Measurements from ENCODE around the gene EXOC4.
A peak's percentile ranks its signal among the peaks of the same experiment; 100 is the strongest.

Gene EXOC4

GRCh38 chr7:133412942-133413341, 160.1 kb downstream of the EXOC4 start:
- TF ChIP-seq, protein P1, sequence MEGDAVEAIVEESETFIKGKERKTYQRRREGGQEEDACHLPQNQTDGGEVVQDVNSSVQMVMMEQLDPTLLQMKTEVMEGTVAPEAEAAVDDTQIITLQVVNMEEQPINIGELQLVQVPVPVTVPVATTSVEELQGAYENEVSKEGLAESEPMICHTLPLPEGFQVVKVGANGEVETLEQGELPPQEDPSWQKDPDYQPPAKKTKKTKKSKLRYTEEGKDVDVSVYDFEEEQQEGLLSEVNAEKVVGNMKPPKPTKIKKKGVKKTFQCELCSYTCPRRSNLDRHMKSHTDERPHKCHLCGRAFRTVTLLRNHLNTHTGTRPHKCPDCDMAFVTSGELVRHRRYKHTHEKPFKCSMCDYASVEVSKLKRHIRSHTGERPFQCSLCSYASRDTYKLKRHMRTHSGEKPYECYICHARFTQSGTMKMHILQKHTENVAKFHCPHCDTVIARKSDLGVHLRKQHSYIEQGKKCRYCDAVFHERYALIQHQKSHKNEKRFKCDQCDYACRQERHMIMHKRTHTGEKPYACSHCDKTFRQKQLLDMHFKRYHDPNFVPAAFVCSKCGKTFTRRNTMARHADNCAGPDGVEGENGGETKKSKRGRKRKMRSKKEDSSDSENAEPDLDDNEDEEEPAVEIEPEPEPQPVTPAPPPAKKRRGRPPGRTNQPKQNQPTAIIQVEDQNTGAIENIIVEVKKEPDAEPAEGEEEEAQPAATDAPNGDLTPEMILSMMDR (IDR thresholded peaks at IDR 0.05; ENCODE audit: low read depth, low read length), result no peak
- no peak for DNase-seq (ENCODE audit: extremely low read depth, low read depth)

DNA sequence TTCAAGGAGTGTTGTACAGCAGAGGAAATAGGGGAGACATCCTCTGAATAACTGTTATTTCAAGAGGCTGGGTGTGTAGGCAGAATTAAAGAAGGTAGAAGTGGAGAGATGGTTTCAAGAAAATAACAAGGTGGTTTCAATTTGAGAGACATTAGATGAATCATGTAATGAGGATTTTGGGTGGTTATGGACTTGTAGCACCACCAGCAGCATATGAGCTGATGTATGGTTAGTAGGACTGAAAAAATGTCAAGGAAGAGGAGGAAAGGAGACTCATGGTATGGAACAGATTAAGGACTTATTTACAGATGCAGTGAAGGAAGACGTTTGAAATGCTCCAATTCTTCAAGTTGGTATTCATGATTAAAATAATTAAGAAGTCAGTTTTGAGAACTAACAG, 166.2 kb downstream of the EXOC4 start:
- peak; percentile 14 for DNase-seq (ENCODE audit: extremely low read depth, low read depth)
- TF ChIP-seq, protein P1 (IDR thresholded peaks at IDR 0.05; ENCODE audit: low read depth, low read length), result no peak

DNA sequence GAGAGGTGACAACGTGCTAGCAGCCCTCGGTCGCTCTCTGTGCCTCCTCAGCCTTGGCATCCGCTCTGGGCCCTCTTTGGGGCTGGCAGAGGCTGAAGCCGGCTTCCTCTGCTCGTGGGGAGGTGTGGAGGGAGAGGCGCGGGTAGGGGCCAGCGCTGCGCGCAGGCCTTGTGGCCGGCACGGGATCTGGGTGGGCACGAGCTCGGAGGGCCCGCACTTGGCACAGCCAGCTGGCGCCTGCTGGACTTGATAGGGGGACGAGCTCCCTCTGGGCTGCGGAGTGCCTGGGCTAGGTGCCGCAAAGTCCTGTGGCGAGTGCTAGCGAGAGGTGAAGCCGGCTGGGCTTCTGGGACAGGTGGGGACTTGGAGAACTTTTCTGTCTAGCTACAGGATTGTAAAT, 170.7 kb downstream of the EXOC4 start:
- TF ChIP-seq, protein P1 (IDR thresholded peaks at IDR 0.05; ENCODE audit: low read depth, low read length), result no peak
- no peak for DNase-seq (ENCODE audit: extremely low read depth, low read depth)

DNA sequence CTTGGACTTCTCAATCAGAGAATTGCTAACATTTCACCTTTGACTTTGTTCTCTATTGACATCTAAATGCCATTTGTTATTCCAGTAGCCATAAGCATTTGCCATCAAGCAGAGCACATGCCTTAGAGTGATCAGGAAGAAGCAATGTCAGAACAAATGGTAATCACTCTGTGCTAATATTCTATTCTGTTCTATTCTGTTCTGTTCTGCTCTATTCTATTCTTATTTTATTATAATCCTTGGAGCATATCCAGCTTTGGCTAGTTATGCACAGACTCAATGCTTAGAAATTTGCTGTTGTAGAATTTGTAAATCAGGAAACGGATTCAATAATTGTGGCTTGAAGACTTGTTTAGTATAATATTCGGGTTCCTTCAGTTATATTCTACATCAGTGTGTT, 175.4 kb downstream of the EXOC4 start:
- DNase-seq (ENCODE audit: extremely low read depth, low read depth), result no peak
- TF ChIP-seq, protein P1 (IDR thresholded peaks at IDR 0.05; ENCODE audit: low read depth, low read length), result no peak

DNA sequence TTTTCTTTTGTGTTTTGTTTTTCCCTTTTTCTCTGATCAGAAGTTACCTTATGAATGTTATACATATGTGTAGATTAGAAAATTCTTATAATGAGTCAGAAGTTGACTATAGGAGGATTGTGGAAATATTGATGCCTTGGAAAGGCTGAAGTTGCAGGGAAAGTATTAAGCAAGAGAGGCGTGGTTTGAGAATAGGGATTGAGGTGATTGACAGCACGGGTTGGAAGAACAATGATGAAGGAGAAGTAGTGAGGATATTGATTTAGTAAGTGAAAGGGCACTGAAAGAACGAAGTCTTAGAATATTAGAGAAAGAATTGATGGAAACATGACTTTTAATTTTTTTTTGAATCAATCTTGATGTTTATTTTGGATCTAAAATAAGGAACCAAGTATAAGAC, 176.0 kb downstream of the EXOC4 start:
- DNase-seq (ENCODE audit: extremely low read depth, low read depth), result no peak
- TF ChIP-seq, protein P1 (IDR thresholded peaks at IDR 0.05; ENCODE audit: low read depth, low read length), result no peak

- DNase-seq (ENCODE audit: extremely low read depth, low read depth), result no peak
- TF ChIP-seq, protein P1 (IDR thresholded peaks at IDR 0.05; ENCODE audit: low read depth, low read length), result no peak
Observed at GRCh38 chr7:133429371-133429770, 176.5 kb downstream of the EXOC4 start.

DNA sequence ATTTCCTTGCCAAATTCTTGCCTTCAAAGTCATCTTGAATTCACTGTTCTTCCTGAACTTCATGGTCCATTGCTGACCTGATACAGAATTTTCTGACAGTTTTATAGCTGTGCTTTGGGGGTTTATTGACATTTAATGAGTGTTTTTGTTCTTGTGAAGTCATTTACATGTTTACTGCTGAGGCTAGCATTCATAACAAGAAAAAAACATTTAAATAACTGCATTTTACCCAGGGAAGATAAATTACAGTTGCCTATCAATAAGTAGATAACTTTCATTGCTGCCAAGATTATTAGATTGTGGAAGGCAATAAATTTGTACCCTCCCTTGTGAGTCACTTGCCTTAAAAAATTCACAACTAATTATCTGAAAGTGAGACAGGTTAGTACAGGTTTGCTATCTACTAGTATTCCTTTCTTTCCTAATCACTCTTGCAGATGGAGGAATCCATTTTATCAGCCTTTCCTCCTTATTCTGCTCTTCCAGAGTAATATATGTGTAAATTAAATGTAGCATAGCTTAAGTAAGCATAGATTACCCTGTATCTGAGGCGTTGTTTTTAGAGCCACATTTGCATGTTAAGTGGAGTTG, 178.4 kb downstream of the EXOC4 start:
- TF ChIP-seq, protein P1 (IDR thresholded peaks at IDR 0.05; ENCODE audit: low read depth, low read length), result no peak
- no peak for DNase-seq (ENCODE audit: extremely low read depth, low read depth)

Data from AG09319 (cell line).